Prostate gland (tissue), 2 donors: Measurements from ENCODE around the gene RPS6KC1. TPM values are rescaled to one million over a fixed set of nuclear protein-coding genes. Genes with fewer than 3 reads are reported as not detected.

ENCODE experiments used
- DNase-seq: peaks from one replicate; pipeline ENCODE4 v3.0.0-alpha.2; 2019; ENCODE audit warnings: low spot score
- H3K27ac ChIP-seq, 2 donors: fragments of 200-600 bp; sonication (generic); 2 replicates each; pipeline ENCODE4 v1.5.1; 2017 to 2019
- H3K27me3 ChIP-seq: fragments of 200-600 bp; sonication (generic); replicated peaks from 2 replicates; pipeline ENCODE4 v1.5.1; 2019; ENCODE audit not compliant: insufficient read depth
- H3K36me3 ChIP-seq, 2 donors: fragments of 200-600 bp; sonication (generic); 1 replicate in 1 of 2; 2 replicates in 1 of 2; pipeline versions ENCODE4 v1.5.1 to v1.8.1; 2017 to 2019
- H3K4me1 ChIP-seq: fragments of 200-600 bp; sonication (generic); replicated peaks from 2 replicates; pipeline ENCODE4 v1.5.1; 2019
- H3K4me3 ChIP-seq, 2 donors: fragments of 200-600 bp; sonication (generic); 2 replicates each; pipeline ENCODE4 v1.5.1; 2017 to 2019
- H3K9me3 ChIP-seq: fragments of 200-600 bp; sonication (generic); 2 replicates; pipeline ENCODE4 v1.5.1; 2017
- POLR2A ChIP-seq: fragments of 450-650 bp; IDR thresholded peaks from one replicate; pipeline ENCODE4 v1.6.1; 2016; ENCODE audit warnings: antibody characterized with exemption, mild to moderate bottlenecking
- POLR2AphosphoS5 ChIP-seq: sonication (generic); formaldehyde crosslinking; IDR thresholded peaks from one replicate; pipeline ENCODE4 v1.6.1; 2017; ENCODE audit warnings: antibody characterized with exemption
- WGBS: methylation state at CpG from one replicate; pipeline ENCODE4 v1.1.5; 2018; 5-methylcytosine and 5-hydroxymethylcytosine counted together
- intact Hi-C: fragments of 100-400 bp; cut with DNase I; formaldehyde crosslinking; loops from one replicate; pipeline ENCODE4 v1.14.2; 2022
- total RNA-seq, 2 donors: library from RNA; depleted of rRNA; stranded (reverse); fragments of >200 nt; gene quantifications; one replicate each; pipeline ENCODE4 v1.1.0, GENCODE V29; 2016
- TF ChIP-seq, protein P1 (sequence below), 4 experiments: fragments of 200-600 bp in 2 of 4; fragments of 450-650 bp in 2 of 4; sonication (generic) in 2 of 4; IDR thresholded peaks; 1 replicate in 3 of 4; 2 replicates in 1 of 4; pipeline ENCODE4 v1.5.1; 2016 to 2019; ENCODE audit warnings: antibody characterized with exemption in 4 of 4, mild to moderate bottlenecking in 2 of 4, moderate library complexity in 2 of 4

The RPS6KC1 gene
- total RNA-seq, 2 donors from 2014 or later, result 32.6 to 35.3 TPM

DNA sequence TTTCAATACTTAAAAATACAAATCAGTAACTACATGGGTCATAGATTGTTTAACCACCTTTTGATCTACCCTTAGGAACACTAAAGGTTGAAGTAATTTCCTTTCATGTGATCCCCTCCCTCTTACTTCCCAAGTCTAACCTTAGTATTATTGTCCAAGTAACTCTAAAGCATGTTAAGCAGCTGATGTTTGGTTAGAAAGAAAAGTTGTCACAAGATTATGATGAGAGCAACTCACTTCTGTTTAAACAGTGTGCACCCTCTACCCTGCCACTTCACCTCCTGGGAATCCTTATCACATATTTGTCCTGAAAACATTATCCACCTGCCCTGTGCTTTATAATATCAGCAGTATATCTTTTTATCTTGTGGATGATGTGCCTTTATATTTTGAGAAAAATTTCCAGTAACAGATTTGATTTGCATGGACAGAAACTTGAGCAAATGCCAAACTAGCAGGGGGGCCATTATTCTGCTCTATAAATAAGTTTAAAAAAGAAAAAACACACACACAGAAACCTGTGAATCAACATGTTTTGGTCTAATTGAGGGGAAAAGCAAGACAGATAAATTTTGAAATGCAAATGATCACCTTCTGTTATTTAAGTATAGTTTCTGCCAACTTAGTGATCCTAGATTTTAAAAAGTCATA, 194.3 kb downstream of the RPS6KC1 start:
- H3K4me1 ChIP-seq, result no peaks in the 10 kb centered on the region
- no peaks in the 10 kb centered on the region for H3K27me3 ChIP-seq
- DNase-seq, result no peak
- intact Hi-C loops, result no loop called here
- no peaks in the 10 kb centered on the region for H3K9me3 ChIP-seq
- TF ChIP-seq POLR2AphosphoS5 (no peak), POLR2A (no peak)
- TF ChIP-seq, protein P1, sequence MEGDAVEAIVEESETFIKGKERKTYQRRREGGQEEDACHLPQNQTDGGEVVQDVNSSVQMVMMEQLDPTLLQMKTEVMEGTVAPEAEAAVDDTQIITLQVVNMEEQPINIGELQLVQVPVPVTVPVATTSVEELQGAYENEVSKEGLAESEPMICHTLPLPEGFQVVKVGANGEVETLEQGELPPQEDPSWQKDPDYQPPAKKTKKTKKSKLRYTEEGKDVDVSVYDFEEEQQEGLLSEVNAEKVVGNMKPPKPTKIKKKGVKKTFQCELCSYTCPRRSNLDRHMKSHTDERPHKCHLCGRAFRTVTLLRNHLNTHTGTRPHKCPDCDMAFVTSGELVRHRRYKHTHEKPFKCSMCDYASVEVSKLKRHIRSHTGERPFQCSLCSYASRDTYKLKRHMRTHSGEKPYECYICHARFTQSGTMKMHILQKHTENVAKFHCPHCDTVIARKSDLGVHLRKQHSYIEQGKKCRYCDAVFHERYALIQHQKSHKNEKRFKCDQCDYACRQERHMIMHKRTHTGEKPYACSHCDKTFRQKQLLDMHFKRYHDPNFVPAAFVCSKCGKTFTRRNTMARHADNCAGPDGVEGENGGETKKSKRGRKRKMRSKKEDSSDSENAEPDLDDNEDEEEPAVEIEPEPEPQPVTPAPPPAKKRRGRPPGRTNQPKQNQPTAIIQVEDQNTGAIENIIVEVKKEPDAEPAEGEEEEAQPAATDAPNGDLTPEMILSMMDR (IDR thresholded peaks at IDR 0.05), result no peak
- H3K4me3 ChIP-seq, result no peak overlapping the region
- H3K36me3 ChIP-seq, result no peaks in the 10 kb centered on the region
- H3K27ac ChIP-seq, result no peak overlapping the region

DNA sequence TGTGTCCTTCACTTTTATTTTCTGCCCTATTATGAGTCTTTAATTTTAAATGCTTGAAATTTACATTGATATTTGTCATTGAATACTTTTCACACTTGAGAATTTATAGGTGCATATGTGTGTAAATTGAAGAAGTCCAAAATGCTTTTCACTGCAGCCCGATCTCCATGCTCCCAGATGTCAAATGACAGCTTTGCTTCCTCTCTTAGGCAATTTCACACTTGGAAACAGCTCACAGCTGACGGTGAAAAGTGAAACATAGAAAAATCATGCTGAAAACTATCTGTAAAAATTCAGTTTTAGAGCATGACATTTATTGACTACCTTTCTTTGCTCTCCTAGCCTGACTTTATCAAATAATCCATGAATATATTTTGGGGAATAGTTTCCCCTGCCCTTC, 196.0 kb downstream of the RPS6KC1 start:
- Histone ChIP-seq H3K27ac (no peak overlapping the region), H3K36me3 (no peaks in the 10 kb centered on the region), H3K4me3 (no peak overlapping the region), H3K4me1 (no peaks in the 10 kb centered on the region), H3K9me3 (no peaks in the 10 kb centered on the region), H3K27me3 (no peaks in the 10 kb centered on the region)
- DNase-seq, result no peak
- TF ChIP-seq, protein P1 (IDR thresholded peaks at IDR 0.05), result no peak
- TF ChIP-seq POLR2AphosphoS5 (no peak), POLR2A (no peak)
- intact Hi-C loops, result no loop called here
- 72% methylated on average over 2 of the region's 2 CpGs for WGBS

DNA sequence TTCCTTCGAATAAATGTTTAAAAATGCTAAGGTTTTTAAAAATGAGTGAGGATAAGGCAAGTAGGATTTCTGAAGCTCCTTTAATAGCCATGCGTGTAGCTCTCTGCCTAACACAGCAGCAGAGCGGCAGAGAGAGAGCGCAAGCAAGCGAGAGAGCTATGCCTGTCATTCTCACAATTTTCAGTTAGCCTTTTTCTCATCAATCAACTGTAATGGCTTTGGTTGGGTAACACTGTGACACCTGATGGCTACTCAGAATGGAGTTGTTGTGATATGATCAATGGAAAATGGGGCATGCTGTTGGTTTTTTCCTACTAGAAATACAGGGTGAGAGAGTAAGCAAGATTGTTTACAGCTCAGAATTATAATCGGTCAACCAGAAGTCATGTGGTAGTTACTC, 198.4 kb downstream of the RPS6KC1 start:
- 98% methylated on average over 6 of the region's 6 CpGs for WGBS
- no peak for DNase-seq
- intact Hi-C loops, result no loop called here
- Histone ChIP-seq H3K4me3 (no peak overlapping the region), H3K9me3 (no peaks in the 10 kb centered on the region), H3K27ac (no peak overlapping the region), H3K4me1 (no peaks in the 10 kb centered on the region), H3K27me3 (no peaks in the 10 kb centered on the region), H3K36me3 (no peaks in the 10 kb centered on the region)
- no peak for TF ChIP-seq POLR2A
- TF ChIP-seq, protein P1 (IDR thresholded peaks at IDR 0.05), result no peak
- TF ChIP-seq POLR2AphosphoS5, result no peak

DNA sequence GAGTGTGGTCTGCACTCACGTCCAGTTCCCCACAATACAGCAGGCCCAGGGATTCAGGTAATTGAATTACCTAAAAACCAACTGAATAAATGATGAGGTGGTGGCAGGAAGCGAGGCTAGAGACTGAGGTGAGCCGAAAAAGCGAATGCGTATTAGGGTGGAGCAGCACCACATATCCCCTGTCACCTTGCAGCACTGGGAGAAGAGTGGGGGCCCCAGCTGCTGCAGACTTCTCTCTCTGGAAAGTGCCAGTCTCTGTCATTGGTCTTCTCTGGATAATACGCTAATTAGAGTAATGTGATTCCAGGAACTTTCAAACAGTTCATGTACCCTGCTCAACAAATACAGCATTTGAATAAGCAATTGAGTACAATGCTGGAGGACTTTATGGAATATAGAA, 199.0 kb downstream of the RPS6KC1 start:
- TF ChIP-seq POLR2A, result no peak
- TF ChIP-seq, protein P1 (IDR thresholded peaks at IDR 0.05), result no peak
- TF ChIP-seq POLR2AphosphoS5, result no peak
- intact Hi-C loops, result no loop called here
- Histone ChIP-seq H3K27me3 (no peaks in the 10 kb centered on the region), H3K36me3 (no peaks in the 10 kb centered on the region), H3K4me1 (no peaks in the 10 kb centered on the region), H3K9me3 (no peaks in the 10 kb centered on the region), H3K4me3 (no peak overlapping the region), H3K27ac (no peak overlapping the region)
- 98% methylated on average over 6 of the region's 6 CpGs for WGBS
- DNase-seq, result no peak

DNA sequence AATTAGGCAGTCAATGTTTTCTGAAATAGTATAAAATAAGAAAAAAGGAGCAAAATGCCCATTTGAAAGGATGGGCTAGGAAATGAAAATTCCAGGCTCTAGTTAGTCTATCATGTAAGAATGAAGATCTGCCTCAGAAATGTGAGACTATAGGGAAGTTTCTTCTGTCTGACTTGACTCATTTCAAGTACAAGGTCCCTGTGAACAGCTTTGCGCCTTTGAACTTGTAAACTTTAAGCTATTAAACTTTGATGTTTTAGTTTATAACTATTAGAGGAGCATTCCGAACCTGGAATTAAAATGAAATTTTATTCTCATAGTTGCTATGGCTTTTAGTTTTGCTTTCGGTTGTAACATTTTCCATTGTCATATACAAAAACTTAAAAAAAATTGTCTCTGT, 199.4 kb downstream of the RPS6KC1 start:
- 91% methylated on average over 3 of the region's 3 CpGs for WGBS
- Histone ChIP-seq H3K36me3 (no peaks in the 10 kb centered on the region), H3K27ac (no peak overlapping the region), H3K27me3 (no peaks in the 10 kb centered on the region), H3K4me3 (no peak overlapping the region), H3K4me1 (no peaks in the 10 kb centered on the region), H3K9me3 (no peaks in the 10 kb centered on the region)
- intact Hi-C loops, result no loop called here
- no peak for DNase-seq
- TF ChIP-seq, protein P1 (IDR thresholded peaks at IDR 0.05), result no peak
- TF ChIP-seq POLR2A (no peak), POLR2AphosphoS5 (no peak)
